ENCODE measurements around the gene RC3H1. TPM values are rescaled to one million over a fixed set of nuclear protein-coding genes. Genes with fewer than 3 reads are reported as not detected.
A peak's percentile ranks its signal among the peaks of the same experiment; 100 is the strongest.

The RC3H1 gene
- total and polyA plus RNA-seq, 2 of the 13 experiments (the other 11 are each of a cell fraction or from before 2014, with no cell fraction given), result 11.2 to 19.6 TPM

- no peak for TF ChIP-seq NR2F1 (CRISPR knock-in tag; IDR thresholded peaks at IDR 0.05)
- 0 out of 2 replicates have a peak, but pooled peaks have one; percentile 23 for TF ChIP-seq BORCS8-MEF2B (CRISPR knock-in tag; IDR thresholded peaks at IDR 0.05)
- peak; percentile 12; the same call in 1 of the 2 replicates for TF ChIP-seq SKIL (CRISPR knock-in tag; IDR thresholded peaks at IDR 0.05; ENCODE audit: borderline replicate concordance)
- TF ChIP-seq SCMH1 (CRISPR knock-in tag; IDR thresholded peaks at IDR 0.05; ENCODE audit: borderline replicate concordance), result no peak
- no peak for TF ChIP-seq ZMYM3 (CRISPR knock-in tag; IDR thresholded peaks at IDR 0.05)
- no peak for TF ChIP-seq ZNF724P (CRISPR knock-in tag; IDR thresholded peaks at IDR 0.05; ENCODE audit: borderline replicate concordance)
- no peak for TF ChIP-seq SMAD9 (CRISPR knock-in tag; IDR thresholded peaks at IDR 0.05)
- TF ChIP-seq ATF6 (CRISPR knock-in tag; conservative IDR thresholded peaks at IDR 0.05), result 0 out of 2 replicates have a peak, but pooled peaks have one; percentile 72
- TF ChIP-seq SOX13 (IDR thresholded peaks at IDR 0.05), result no peak
- TF ChIP-seq SOX13 (CRISPR knock-in tag; conservative IDR thresholded peaks at IDR 0.05 in 1 of 2, IDR thresholded peaks at IDR 0.05 in 1 of 2), result peak in 1 of 2 experiments; percentile 48; a peak in 2 of 4 replicates
- 0 out of 2 replicates have a peak, but pooled peaks have one; percentile 38 for TF ChIP-seq HMG20A (CRISPR knock-in tag; IDR thresholded peaks at IDR 0.05; ENCODE audit: borderline replicate concordance)
- TF ChIP-seq MXD3 (CRISPR knock-in tag; IDR thresholded peaks at IDR 0.05), result peak; percentile 83
- TF ChIP-seq SIX4 (CRISPR knock-in tag; IDR thresholded peaks at IDR 0.05), result no peak
- TF ChIP-seq ATF7-NPFF (CRISPR knock-in tag; IDR thresholded peaks at IDR 0.05; ENCODE audit: low read depth), result peak; percentile 25; the same call in 1 of the 2 replicates
- 0 out of 2 replicates have a peak, but pooled peaks have one; percentile 69 for TF ChIP-seq MEIS1 (CRISPR knock-in tag; IDR thresholded peaks at IDR 0.05; ENCODE audit: borderline replicate concordance)
- TF ChIP-seq DRAP1 (CRISPR knock-in tag; IDR thresholded peaks at IDR 0.05), result peak; percentile 80
- peak; percentile 56; the same call in 1 of the 2 replicates for TF ChIP-seq KMT2A (CRISPR knock-in tag; IDR thresholded peaks at IDR 0.05)
- no peak for TF ChIP-seq LCORL (IDR thresholded peaks at IDR 0.05)
- TF ChIP-seq LCORL (CRISPR knock-in tag; IDR thresholded peaks at IDR 0.05), result peak; percentile 62; the same call in 1 of the 2 replicates
- 0 out of 2 replicates have a peak, but pooled peaks have one; percentile 19 for TF ChIP-seq ZBTB10 (CRISPR knock-in tag; IDR thresholded peaks at IDR 0.05; ENCODE audit: borderline replicate concordance)
Measured at GRCh38 chr1:174022080-174022975, at the start of gene RC3H1 (continued).

Measured in HepG2 (cell line).